ENCODE data around the gene GGA3. TPM values are rescaled to one million over a fixed set of nuclear protein-coding genes. Genes with fewer than 3 reads are reported as not detected.

The GGA3 gene
- total RNA-seq, 1 experiment from 2014 or later = 58.3 TPM

DNA sequence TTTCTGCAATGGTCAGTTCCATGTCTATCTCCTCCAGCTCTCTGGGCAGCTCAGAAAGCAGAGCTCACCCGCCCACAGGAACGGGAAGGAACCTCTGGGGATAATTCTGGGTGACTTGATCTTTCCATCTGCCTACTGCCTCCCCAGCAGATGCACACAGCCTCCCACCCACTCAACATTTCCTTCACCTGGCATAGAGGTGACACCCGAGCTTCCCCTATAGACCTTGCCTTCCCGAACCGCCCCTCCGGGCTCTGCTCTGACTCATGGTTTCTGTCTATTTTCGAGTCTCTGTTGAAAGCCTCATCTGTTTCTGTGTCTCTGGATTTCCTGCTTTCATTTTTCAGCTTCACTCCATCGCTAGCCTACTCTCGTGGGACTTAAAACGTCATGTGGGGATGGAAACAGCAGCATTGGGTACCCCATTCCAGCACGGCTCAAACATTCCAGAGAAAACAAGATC, 11.4 kb downstream of the GGA3 start:
- ChIA-PET CTCF (interaction anchor here (1.5 to 2.6 kb wide), 3 partner anchors 10 to 21 kb away, joined by 4 to 12 read pairs (median 5); partner anchors contain the start of gene MIF4GD), RAD21 (ENCODE audit: low non-redundant PET in 1 of 2, low total read pairs in 2 of 2, uncharacterized antibody in 2 of 2, unreplicated experiment in 2 of 2) (no interaction called here), POLR2A (no interaction called here)
- no TSS peak for BruUV-seq (replicated peaks)
- TF ChIP-seq EGR1 (IDR thresholded peaks at IDR 0.05; ENCODE audit: low read depth) (peak; percentile 60; the same call in 1 of the 2 replicates), CTCF (IDR thresholded peaks at IDR 0.05 in 2 of 3, conservative IDR thresholded peaks at IDR 0.05 in 1 of 3; ENCODE audit: borderline replicate concordance in 1 of 3, insufficient read depth in 1 of 3, low read depth in 2 of 3, low read length in 2 of 3) (no peak)
- peak; percentile 52; the same call in 1 of the 2 replicates for ATAC-seq
- peaks cover 6 to 33% of the 10 kb centered on the region in 2 experiments; a peak in 3 of 4 replicates for H3K4me1 ChIP-seq (ENCODE audit: control insufficient read depth in 1 of 2, insufficient read depth in 2 of 2, low read length in 2 of 2)
- H3K27ac ChIP-seq (ENCODE audit: low read depth, low read length) = no peak overlapping the region
- 0 out of 2 replicates have a peak overlapping the region, but pooled peaks have one; percentile 19 for H3K9ac ChIP-seq (ENCODE audit: low read length)
- H3K9me3 ChIP-seq (ENCODE audit: control insufficient read depth in 1 of 2, insufficient read depth in 1 of 2, low read depth in 1 of 2, low read length in 2 of 2) = no peaks in the 10 kb centered on the region
- H3K9me2 ChIP-seq (ENCODE audit: insufficient read depth) = no peaks in the 10 kb centered on the region
- peaks cover 10 to 20% of the 10 kb centered on the region in 2 experiments; a peak in 3 of 4 replicates for H3K36me3 ChIP-seq (ENCODE audit: control insufficient read depth in 1 of 2, insufficient read depth in 2 of 2, low read length in 2 of 2)
- intact Hi-C loops (cut with micrococcal nuclease) = no loop called here
- H3K4me3 ChIP-seq (replicated peaks in 1 of 2; ENCODE audit: low read depth in 1 of 2, low read length in 2 of 2) = no peak overlapping the region
- peaks cover 54% of the 10 kb centered on the region for H3K79me2 ChIP-seq (ENCODE audit: insufficient read depth, low read length)
- H2AFZ ChIP-seq (ENCODE audit: low read depth, low read length, poor library complexity, severe bottlenecking) = no peak overlapping the region
- H4K20me1 ChIP-seq (ENCODE audit: insufficient read depth) = no peaks in the 10 kb centered on the region
- H3K4me2 ChIP-seq (ENCODE audit: low read length) = peak overlapping the region; percentile 36
- no peaks in the 10 kb centered on the region for H3K27me3 ChIP-seq (ENCODE audit: insufficient read depth, low read length)
- no peak for DNase-seq (ENCODE audit: low read depth, low spot score)

GRCh38 chr17:75249564-75249963, 11.8 kb downstream of the GGA3 start:
- Histone ChIP-seq H3K4me3 (replicated peaks in 1 of 2; ENCODE audit: low read depth in 1 of 2, low read length in 2 of 2) (no peak overlapping the region), H4K20me1 (ENCODE audit: insufficient read depth) (no peaks in the 10 kb centered on the region), H3K9me3 (ENCODE audit: control insufficient read depth in 1 of 2, insufficient read depth in 1 of 2, low read depth in 1 of 2, low read length in 2 of 2) (no peaks in the 10 kb centered on the region), H2AFZ (ENCODE audit: low read depth, low read length, poor library complexity, severe bottlenecking) (no peak overlapping the region), H3K79me2 (ENCODE audit: insufficient read depth, low read length) (peaks cover 54% of the 10 kb centered on the region), H3K27me3 (ENCODE audit: insufficient read depth, low read length) (no peaks in the 10 kb centered on the region), H3K36me3 (ENCODE audit: control insufficient read depth in 1 of 2, insufficient read depth in 2 of 2, low read length in 2 of 2) (peaks cover 14 to 24% of the 10 kb centered on the region in 2 experiments; a peak in 3 of 4 replicates), H3K9ac (ENCODE audit: low read length) (no peak overlapping the region), H3K27ac (ENCODE audit: low read depth, low read length) (no peak overlapping the region), H3K4me1 (ENCODE audit: control insufficient read depth in 1 of 2, insufficient read depth in 2 of 2, low read length in 2 of 2) (peaks cover 6 to 33% of the 10 kb centered on the region in 2 experiments; a peak in 3 of 4 replicates), H3K9me2 (ENCODE audit: insufficient read depth) (no peaks in the 10 kb centered on the region), H3K4me2 (ENCODE audit: low read length) (peak overlapping the region; percentile 36; the same call in 1 of the 2 replicates)
- no TSS peak for BruUV-seq (replicated peaks)
- ChIA-PET CTCF (interaction anchor here (1.5 to 2.6 kb wide), 3 partner anchors 9 to 21 kb away, joined by 4 to 12 read pairs (median 5); partner anchors contain the start of gene MIF4GD), POLR2A (no interaction called here), RAD21 (ENCODE audit: low non-redundant PET in 1 of 2, low total read pairs in 2 of 2, uncharacterized antibody in 2 of 2, unreplicated experiment in 2 of 2) (no interaction called here)
- no peak for ATAC-seq
- DNase-seq (ENCODE audit: low read depth, low spot score) = no peak
- intact Hi-C loops (cut with micrococcal nuclease) = no loop called here
- TF ChIP-seq RAD21 (IDR thresholded peaks at IDR 0.05; ENCODE audit: low read depth) (no peak), SIN3A (IDR thresholded peaks at IDR 0.05; ENCODE audit: low read depth) (no peak), YY1 (IDR thresholded peaks at IDR 0.05; ENCODE audit: extremely low read depth, insufficient replicate concordance, low read depth, low read length) (no peak), EZH2 (IDR thresholded peaks at IDR 0.05) (no peak), CEBPB (IDR thresholded peaks at IDR 0.05; ENCODE audit: low read depth) (no peak), SRF (IDR thresholded peaks at IDR 0.05; ENCODE audit: low read depth) (no peak)
- TF ChIP-seq, protein P1, sequence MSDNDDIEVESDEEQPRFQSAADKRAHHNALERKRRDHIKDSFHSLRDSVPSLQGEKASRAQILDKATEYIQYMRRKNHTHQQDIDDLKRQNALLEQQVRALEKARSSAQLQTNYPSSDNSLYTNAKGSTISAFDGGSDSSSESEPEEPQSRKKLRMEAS (IDR thresholded peaks at IDR 0.05) = no peak
